NCI-H345 treated with DMSO at 0.1 percent for 48 hours (cell line): ENCODE measurements around the gene AGAP4.
"Not testable (repeated sequence)": the region's sequence is repeated elsewhere in the genome, so short reads cannot be mapped to it uniquely, and the experiment has no call there.

Source experiments
- DNase-seq: peaks from one replicate; lab custom pipeline; 2025; ENCODE audit not compliant: unreplicated experiment; lab: John Stamatoyannopoulos, UW

The AGAP4 gene

GRCh38 chr10:45847400-45847799, at the start of gene AGAP4:
Gene AGAP4, minus strand, starts transcription at chr10:45847500. Its CDS starts 153 bp downstream, at chr10:45847347.
- not testable (repeated sequence) for DNase-seq

GRCh38 chr10:45890721-45891120, 43.4 kb upstream of the AGAP4 start:
- DNase-seq, result not testable (repeated sequence)

- not testable (repeated sequence) for DNase-seq
These were observed 42.4 kb upstream of the AGAP4 start for GRCh38 chr10:45889539-45890230.

- DNase-seq, result not testable (repeated sequence)
These were observed 35.6 kb upstream of the AGAP4 start for GRCh38 chr10:45882880-45883279.

GRCh38 chr10:45865404-45865803, 18.1 kb upstream of the AGAP4 start:
- not testable (repeated sequence) for DNase-seq

GRCh38 chr10:45864264-45864663, 17.0 kb upstream of the AGAP4 start:
- not testable (repeated sequence) for DNase-seq

GRCh38 chr10:45863632-45864031, 16.3 kb upstream of the AGAP4 start:
- not testable (repeated sequence) for DNase-seq

- DNase-seq, result not testable (repeated sequence)
These were observed 10.6 kb upstream of the AGAP4 start for GRCh38 chr10:45857931-45858330.

GRCh38 chr10:45848467-45848866, 1.2 kb upstream of the AGAP4 start:
- DNase-seq, result not testable (repeated sequence)

- not testable (repeated sequence) for DNase-seq
These were observed 24.4 kb downstream of the AGAP4 start for GRCh38 chr10:45822918-45823317.

GRCh38 chr10:45820107-45820830, 27.0 kb downstream of the AGAP4 start:
- not testable (repeated sequence) for DNase-seq

- DNase-seq, result no peak
These were observed 27.7 kb downstream of the AGAP4 start for GRCh38 chr10:45819552-45819951.

GRCh38 chr10:45817912-45818311, 29.4 kb downstream of the AGAP4 start:
- no peak for DNase-seq

- DNase-seq, result no peak
These were observed 30.0 kb downstream of the AGAP4 start for GRCh38 chr10:45817130-45817859.

GRCh38 chr10:45814146-45814545, 33.2 kb downstream of the AGAP4 start:
- DNase-seq, result not testable (repeated sequence)

GRCh38 chr10:45812959-45813358, 34.3 kb downstream of the AGAP4 start:
- DNase-seq, result not testable (repeated sequence)

GRCh38 chr10:45811075-45811474, 36.2 kb downstream of the AGAP4 start:
- no peak for DNase-seq

- DNase-seq, result no peak
These were observed 37.5 kb downstream of the AGAP4 start for GRCh38 chr10:45809837-45810236.

- not testable (repeated sequence) for DNase-seq
These were observed 42.3 kb downstream of the AGAP4 start for GRCh38 chr10:45804996-45805395.

- DNase-seq, result not testable (repeated sequence)
These were observed 44.0 kb downstream of the AGAP4 start for GRCh38 chr10:45803060-45804010.
